CD4-positive, alpha-beta T cell treated with Interleukin-17A for 4 hours (primary cell): Measurements from ENCODE around the gene B3GALT4.

Experiments
- DNase-seq: peaks from one replicate; pipeline ENCODE4 v3.0.0-alpha.2; 2020; ENCODE audit warnings: mixed read lengths

B3GALT4 gene

DNA sequence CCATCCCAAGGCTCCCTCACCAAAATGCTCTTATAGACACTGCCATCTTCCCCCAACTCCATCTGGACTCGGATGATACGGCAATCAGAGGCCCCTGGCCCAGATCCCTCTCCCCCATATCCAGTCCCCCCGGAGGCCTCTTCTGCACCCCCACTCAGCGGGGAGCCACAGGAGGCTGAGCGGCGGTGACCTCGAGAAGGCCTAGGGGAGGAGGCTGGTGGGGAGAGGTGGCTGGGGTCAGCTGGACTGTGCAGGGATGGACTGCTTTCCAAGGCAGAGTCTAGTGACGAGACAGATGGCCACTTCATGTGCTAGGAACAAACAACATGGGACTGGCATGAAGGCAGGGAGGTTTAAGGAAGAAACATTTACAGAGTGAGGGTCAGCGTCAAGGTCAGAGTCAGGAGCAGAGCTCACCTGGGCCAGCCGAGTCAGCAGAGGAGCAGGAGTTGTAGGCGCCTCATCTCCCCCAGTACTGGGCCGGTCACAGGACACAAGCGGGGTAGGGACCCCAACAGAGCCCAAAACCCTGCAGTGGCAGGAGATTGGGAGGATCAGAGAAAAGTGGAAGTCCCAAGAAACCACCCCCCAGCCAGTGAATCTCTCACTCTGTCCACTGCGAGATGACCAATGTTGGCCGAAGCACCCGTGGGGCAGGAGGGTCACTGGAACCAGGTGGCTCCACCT is 16.2 kb downstream of the B3GALT4 start:
- no peak for DNase-seq

DNA sequence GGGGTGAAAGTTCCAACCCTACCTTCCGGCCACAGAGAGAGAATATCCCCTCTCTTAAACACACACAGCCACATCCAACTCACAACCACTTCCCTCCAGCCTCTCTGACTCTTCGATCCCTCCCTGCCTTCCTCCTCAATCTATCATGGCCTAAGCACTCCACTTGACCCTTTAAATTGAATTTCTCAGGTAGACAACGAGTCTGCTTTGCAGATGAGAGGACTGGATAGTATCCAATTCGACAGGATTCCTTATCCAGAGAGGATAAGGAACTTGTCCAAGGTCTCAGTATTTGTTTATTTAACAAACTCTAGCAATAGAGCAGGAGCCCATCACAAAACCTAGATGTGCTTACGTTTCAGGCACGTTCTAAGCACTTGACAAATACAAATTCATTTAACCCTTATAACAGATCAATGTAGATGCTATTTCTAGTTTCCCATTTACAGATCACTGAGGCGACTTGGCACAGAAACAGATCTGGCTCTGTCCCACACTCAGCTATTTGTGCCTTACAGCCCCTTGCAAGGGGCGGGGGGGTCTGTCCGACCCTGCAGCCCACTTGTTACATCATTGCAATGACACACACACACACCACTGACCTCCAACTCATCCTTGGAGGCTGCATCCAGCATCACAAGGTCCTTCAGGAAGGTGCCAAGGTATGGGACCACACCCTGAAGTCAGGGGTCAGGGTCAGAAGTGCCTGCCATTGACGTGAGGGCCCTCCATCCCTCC is 17.3 kb downstream of the B3GALT4 start:
- no peak for DNase-seq

DNA sequence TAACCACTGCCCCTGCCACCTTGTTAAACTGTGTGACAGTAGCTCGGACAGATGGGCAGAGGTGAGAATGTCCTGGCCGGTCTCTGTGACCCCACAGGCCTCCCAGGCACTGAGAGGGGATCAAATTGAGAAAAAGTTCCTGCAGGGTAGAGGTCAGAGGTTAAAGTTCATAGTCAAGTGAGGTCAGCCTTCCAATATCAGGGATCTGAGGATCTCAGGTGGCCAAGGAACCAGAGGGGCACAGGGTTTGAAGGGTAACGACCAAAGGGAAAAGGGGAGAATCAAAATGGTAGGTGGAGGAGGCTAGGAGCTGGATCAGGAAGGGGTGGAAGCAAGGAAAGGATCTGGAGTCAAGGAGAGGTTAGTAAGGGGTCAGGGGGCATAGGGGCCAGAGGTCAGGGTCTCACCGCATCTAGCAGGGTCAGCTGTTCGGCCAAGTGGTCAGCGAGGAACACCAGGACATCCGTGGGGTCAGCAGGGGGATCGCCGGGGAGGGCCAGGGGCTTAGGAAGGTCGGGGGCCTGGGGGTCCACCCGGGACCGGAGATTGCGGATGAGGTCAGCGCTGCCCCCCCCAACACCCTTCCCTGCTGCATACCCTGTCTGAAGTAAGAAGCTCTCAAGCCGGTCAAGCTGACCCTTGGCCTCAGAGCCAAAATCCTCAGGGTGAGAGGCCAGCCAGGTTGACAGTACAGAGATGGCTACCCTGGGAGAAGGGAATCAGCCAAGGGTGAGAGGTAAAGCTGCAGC is 18.9 kb downstream of the B3GALT4 start:
- no peak for DNase-seq

DNA sequence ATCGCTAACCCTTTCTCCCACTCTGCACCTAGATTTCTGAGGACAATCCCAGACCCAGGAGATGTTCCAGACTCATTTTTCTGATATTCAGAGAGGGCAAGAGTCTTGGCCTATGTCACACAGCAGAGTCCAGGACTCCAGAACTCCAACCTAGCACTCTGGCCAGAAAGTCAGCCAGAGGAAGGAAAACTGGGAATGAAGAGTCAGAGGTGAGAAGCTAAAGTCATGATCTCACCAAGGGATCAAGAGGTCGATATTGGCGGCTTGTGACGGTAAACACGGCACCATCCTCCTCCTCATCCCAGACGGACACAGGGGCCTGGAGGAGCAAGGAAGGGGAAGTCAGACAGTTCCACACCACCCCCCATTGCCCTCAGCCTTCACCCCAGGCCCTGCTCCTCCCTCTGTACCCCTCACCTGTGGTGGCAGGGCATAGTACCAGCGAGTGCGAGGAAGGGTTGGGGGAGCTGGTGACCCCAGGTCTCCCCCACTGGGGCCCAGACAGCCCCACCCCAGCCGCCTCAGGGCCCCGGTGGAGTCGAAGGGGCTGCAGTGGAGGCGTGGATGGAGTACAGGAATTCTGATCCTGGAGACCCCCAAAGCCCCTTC is 20.0 kb downstream of the B3GALT4 start:
- no peak for DNase-seq

DNA sequence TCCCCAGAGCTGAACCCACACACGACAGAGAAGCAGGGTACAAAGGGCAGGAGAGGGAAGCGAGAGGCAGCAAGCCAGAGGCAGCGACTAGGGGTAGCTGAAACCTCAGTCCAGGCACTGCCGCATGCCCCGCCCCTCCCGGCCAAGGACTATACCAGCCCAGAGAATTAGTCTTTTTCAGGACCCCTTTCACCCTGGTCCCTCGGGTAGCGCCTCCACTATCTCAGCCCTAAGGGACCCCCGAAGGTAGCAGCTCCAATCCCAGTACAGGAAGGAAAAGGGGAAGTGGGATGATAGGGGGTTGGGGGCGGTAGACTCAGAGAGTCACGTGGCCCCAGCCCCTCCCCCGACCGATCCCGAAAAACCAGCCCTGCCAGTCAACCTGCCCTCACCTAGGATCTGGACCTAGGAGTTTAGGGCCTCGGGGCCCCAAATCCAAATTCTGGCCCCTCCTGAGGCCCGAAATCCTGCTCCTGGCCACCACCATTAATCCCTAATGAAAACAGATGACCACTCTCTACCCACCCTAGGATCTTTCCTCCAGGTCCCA is 20.6 kb downstream of the B3GALT4 start:
- no peak for DNase-seq

DNA sequence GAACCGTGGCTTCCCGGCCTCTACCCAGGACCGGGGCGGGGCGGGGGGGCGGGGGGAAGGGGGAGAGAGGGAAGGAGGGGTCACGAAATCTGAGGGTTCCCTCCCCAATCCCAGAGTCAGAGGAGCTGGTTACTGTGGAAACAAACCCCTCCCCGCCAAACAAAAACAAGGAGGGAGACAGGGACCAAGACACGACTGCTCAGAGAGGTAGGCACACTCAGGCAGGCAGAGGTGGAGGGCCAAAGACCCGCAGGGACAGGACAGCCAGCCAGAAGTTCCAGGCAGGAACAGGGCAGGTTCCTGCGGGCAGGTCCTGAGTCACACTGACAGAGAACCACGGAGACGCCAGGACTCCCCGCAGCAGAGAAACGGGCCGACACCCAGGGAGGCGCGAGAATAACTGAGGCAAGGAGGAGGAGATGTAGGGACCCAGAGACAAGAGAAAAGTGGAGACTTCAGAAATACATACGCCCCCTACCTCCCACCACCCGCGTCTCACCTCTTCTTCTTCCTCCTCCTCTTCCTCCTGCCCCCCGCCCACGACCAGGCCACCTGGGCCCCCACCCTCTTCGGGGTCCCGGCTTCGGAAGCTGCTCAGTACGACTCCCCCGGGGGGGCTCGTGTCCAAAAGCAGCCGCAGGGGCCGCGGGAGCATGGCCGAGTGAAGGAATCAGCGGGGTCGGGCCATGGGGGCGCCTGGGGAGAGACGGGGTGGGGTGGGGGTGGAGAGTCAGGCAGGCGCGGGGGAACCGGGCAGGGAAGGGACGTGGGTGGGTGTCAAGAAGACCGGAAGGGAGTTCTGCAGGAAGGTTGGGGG is 21.2 kb downstream of the B3GALT4 start:
- DNase-seq = peak; percentile 66

DNA sequence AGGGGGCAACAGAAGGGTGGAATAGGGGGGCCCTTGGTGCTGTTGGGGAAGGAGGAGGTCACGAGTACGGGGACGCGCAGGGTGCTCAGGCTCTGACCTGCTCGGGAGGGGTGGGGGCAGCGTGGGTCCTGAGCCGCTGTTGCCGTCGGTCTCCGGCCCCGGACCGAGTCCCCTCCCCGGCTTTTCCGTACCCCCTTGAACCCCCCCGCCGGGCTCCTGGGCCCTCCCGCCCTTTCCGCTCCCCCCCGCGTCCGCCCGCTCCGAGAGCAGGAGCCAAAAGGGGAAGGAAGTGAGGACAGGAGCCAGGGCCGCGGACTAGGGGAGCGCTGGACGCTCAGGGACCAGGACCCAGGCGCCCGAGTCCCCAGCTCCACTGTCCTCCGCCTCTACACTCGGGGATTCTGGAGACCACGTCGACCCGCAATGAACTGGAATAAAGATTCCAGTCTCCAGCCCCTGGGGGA is 21.9 kb downstream of the B3GALT4 start, which contains the start of gene RGL2:
RGL2 (minus strand) TSS at position 170 of the 464 bp plus-strand sequence. CDS start 332 bp downstream, outside the sequence.
- peak; percentile 78 for DNase-seq

DNA sequence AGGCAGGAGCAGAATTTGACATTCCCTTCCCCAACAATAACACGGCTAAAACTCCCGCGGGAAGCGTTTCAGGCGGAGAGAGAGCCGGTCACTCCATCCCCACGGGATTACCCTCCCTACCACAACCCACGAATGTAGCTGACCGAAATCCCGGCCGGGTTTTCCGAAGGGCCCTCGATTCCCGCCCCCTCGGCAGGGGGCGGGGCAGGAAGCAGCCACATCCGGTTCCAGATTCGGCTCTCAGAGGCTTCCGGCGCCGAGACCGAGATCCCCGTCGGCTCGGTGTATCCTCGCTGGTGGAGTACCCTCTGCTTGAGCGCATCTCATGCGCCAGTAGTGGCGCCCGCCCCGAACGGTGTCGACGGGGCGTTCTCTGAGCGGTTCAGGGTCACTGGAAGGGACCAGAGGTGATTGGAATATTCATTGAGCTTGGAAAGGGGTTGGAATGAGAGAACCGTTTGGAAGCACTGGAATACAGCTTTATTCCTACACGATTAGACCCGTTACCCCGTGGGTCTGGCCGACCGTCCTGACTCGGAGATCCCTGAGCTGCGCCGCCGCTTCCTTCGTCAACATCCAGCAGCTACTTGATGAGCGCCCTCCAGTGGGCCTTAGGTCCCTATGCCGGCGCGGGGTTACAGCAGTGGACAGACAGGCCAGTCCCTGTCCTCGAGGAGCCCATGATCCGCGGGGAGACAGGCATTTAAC is 22.5 kb downstream of the B3GALT4 start:
- DNase-seq = peak; percentile 95

DNA sequence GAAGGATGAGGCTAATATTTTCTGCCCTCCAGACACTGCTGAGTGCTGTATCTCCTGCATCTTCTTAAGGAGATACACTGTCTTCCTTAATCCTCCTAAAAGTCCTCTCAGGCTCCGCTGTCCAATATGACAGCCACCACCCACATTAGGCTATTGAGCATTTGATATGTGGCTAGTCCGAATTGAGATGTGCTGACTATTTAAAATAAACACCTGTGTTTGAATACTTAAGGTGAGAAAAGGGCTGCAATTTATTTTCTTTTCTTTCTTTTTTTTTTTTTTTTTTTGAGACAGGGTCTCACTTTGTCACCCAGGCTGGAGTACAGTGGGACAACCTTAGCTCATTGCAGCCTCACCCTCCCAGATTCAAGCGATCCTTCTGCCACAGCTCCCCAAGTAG is 25.0 kb downstream of the B3GALT4 start:
- DNase-seq = no peak

DNA sequence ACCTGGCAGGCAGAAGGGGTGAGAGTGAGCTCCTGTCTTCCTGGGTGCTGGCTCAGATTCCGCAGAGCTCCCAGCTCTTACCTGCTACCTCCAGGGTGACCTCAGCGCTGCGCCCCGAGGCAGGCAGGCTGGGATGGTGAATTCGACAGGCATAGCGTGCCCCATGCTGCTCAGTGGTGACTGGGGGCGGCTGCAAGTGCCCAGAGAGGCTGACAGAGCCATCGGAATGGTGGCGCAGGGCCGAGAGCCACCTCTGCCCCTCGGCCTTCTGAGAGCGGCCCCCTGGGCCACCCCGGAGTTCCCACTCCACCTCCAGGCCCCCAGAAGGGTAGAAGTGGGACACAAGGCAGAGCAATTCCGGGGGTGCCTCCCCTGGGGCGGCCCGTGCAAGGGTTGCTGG is 27.3 kb downstream of the B3GALT4 start:
- DNase-seq = no peak

DNA sequence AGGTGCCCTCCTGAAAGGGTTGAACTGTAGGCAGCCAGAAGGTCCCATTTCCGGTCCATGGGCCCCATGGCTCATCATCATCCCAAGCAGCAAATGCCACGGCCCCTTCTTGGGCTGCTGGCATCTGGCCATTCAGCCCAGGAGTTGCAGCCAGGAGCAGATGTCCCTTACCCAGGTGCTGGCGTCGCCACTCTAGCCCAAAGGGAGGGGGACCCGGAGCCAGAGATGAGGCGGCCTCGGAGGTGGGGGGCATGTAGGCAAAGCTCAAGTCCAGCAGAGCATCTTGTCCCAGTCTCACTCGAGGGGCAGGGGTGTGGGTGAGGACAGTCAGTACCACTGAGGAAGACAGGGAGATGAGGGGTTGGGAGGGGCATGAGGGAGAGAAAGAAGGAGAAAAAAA is 28.1 kb downstream of the B3GALT4 start:
- DNase-seq = no peak

DNA sequence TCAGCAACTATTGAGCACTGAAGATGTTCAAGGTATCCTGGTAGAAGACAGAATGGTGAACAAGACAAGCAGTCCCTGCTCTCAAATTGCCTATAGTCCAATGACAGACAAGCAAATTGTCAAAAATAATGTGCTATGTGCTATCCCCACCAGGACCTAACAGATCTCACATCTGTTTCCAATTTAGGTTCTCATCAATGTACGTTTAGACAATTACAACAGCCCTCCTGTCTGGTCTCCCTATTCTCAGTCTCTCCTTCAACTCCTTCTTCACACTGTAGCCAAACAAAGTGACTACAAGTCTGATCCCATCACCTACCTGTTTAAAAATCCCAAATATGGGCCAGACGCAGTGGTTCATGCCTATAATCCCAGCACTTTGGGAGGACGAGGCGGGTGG is 29.4 kb downstream of the B3GALT4 start:
- no peak for DNase-seq

DNA sequence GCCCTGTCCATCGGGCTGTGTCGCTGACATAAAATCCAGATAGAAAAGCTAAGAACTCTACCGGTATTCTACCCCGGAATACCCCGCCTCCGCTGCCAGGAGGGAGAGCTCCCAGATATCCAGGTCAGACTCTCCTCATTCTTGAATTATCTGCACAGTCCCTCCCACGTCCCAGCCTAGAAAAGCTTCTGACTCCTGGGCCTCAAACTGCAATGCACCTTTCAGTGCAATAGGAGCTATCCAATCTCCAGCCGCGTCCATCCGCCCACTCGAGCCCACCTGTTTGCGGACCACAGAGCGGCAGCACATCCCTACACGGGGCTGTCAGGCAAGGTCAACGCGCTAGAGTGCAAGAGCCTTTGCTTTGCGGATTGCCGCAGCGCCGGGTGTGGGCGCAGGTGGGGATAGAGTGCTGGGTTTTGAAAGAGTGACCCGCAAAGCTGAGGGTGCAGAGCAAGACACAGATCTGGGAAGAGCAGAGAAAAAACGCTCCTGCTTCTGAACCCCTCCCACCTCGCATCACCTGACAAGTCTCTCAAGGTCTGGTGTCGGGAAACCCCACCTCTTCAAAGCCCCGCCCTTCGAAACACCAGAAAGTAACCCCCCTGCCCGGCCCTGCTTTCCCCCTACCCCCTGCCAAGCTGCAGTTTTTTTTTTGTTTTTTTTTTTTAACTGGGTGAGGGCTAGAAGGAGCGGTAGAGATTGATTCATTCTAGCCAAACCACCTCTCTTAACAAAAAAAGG is 35.6 kb downstream of the B3GALT4 start:
- DNase-seq = peak; percentile 90

DNA sequence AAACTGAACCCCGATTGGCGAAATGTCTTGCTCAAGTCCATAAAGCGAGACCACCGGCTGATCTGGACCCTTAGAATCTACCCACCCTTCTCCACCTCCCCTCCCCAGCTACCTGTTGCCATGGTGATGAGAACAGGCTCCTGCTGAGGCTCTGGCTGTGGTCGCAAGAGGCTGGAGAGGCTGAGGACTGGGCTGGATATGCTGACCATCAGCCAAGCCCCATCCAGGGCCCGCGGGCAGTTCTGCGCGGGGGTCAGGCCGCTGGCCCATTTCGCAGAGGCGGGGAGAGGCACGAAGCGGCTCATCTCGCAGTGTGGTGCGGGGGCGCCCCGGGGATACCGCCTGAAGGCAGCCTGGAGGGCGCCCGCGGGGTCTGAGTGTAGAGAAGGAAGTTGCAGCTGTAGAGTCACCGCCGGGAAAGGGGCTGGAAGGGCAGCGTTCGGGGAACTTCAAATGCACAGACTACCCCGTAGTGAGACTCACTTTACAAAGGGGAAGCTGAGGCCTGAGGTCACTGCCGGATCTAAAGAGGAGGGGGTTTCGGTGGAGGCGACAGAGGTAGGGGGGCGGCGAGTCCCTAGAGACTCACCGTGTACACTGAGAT is 36.3 kb downstream of the B3GALT4 start:
- peak; percentile 55 for DNase-seq

DNA sequence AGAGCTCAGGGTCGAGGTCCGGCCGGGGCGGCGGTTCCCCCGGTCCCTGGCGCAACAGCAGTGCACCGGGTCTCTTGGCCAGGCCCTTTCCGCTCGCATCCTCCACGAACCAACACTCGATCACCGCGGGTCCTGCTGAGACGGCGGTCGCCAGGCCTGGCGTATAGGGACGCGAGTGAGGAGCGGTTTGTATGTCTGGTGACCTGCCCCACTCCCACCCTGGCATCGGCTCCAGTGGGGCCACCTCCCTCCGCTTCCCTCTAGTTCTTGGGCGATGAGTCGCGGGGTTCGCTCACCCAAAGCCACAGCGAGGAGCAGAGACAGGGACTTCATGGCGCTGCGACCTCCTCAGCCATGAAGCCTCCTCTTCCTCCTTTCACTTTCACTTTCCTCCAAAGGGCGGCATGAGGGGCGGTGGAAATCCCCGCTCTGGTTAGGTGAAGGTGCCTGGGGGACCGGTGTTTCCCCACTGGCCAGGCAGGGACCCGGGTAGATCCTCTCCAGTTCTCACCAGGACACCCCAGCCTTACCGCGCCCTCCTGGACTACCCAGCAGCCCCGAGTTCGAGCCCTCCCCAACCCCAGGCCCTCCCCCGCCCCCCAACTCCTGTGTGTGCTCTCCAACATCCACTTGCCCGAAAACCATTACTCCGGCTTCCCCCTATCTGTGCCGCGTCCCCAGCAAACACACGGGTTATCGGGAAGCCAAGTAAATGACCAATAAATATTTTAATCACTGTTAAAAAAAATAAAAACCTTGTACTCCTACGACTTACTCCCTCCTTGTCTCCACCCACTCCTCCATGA is 37.0 kb downstream of the B3GALT4 start, which contains the start of gene TAPBP:
TAPBP (minus strand) TSS at position 370 of the 806 bp plus-strand sequence; CDS start at position 333, 37 bp downstream.
- peak; percentile 75 for DNase-seq

DNA sequence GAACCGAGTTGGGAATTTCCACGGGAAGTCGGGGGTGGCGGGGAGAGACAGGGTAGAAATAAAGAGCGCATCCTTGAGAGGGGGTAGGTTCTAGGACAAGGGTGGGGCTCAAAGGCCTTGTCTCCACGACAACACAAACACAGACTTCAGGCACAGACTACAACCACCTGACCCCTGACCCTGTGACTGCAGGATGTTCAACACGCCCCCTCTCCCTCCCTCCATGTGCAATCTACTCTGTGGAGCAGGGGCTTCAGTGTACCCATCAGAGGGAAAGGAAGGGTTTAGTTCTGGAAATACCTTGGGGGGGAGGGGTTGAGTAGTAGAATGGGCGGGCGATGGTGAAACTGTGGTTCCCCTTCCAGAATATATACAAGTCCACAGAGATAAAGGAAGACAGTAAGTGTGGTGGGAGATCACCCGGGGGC is 37.6 kb downstream of the B3GALT4 start:
- peak; percentile 63 for DNase-seq

DNA sequence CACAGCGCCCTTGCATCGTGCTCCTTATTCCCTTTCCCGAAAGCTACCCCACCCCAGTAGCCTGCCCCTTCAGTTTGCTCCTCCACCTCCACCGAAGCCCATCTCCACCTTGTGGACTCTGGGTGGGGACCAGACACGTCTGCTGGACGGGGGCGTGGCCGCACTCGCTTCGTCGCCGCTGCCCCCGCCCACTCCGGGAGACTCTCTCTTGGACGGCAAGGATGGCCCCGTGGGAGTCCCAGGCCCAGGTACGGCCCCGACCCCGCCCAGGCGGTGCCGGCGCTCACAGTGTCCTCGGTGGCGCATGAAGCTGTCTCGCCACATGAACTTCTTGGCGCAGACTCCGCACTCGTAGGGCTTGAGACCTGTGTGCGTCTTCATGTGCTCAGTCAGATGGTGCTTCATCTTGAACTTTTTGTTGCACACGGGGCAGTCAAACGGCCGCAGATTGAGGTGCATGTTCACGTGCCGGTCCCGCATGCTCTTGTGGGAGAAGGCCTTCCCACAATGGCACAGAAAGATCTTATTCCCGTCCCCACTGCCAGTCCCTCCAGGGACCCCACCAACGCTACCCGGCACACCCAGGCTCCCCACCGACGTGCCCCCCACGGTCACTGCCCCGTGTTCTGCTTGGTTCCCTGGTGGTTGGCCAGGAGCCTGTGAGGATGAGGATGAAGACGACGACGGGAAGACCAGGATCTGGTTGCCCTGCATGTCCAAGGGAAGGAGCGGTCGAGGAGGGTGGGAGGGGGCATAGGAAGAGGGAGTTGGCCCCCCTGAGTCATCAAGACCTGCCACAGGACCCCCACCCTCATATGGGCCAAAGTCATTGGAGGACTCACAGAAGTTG is 38.2 kb downstream of the B3GALT4 start:
- no peak for DNase-seq
